ENCODE measurements around the gene ABLIM2. TPM values are rescaled to one million over a fixed set of nuclear protein-coding genes. Genes with fewer than 3 reads are reported as not detected.
A peak's percentile ranks its signal among the peaks of the same experiment; 100 is the strongest.

Gene ABLIM2
- total and polyA plus RNA-seq, 2 of the 13 experiments (the other 11 are each of a cell fraction or from before 2014, with no cell fraction given): 0.20 to 0.37 TPM

- TF ChIP-seq ZBED4 (CRISPR knock-in tag; IDR thresholded peaks at IDR 0.05; ENCODE audit: borderline replicate concordance) (0 out of 2 replicates have a peak, but pooled peaks have one; percentile 34), ZNF235 (CRISPR knock-in tag; IDR thresholded peaks at IDR 0.05; ENCODE audit: borderline replicate concordance) (no peak), MAX (IDR thresholded peaks at IDR 0.05) (peak; percentile 49; the same call in 1 of the 2 replicates), ZNF788 (CRISPR knock-in tag; IDR thresholded peaks at IDR 0.05; ENCODE audit: borderline replicate concordance) (no peak), ZNF572 (CRISPR knock-in tag; IDR thresholded peaks at IDR 0.05) (no peak), ZNF776 (CRISPR knock-in tag; IDR thresholded peaks at IDR 0.05) (peak; percentile 93; the same call in 1 of the 2 replicates), NR2F2 (IDR thresholded peaks at IDR 0.05; ENCODE audit: borderline replicate concordance, low read depth) (no peak), ADNP (CRISPR knock-in tag; IDR thresholded peaks at IDR 0.05) (0 out of 2 replicates have a peak, but pooled peaks have one; percentile 32), SALL1 (CRISPR knock-in tag; IDR thresholded peaks at IDR 0.05) (0 out of 2 replicates have a peak, but pooled peaks have one; percentile 10), RBFOX2 (IDR thresholded peaks at IDR 0.05; ENCODE audit: low read depth, low read length) (peak; percentile 72), ZNF761 (CRISPR knock-in tag; conservative IDR thresholded peaks at IDR 0.05) (no peak), ZNF839 (CRISPR knock-in tag; IDR thresholded peaks at IDR 0.05; ENCODE audit: borderline replicate concordance) (0 out of 2 replicates have a peak, but pooled peaks have one; percentile 25), CTCF (CRISPR knock-in tag; IDR thresholded peaks at IDR 0.05) (peak; percentile 22), POLR2AphosphoS5 (IDR thresholded peaks at IDR 0.05; ENCODE audit: low read depth, low read length) (peak; percentile 35; the same call in 1 of the 2 replicates), MAZ (IDR thresholded peaks at IDR 0.05; ENCODE audit: borderline replicate concordance, low read depth, low read length) (no peak), MAZ (CRISPR knock-in tag; IDR thresholded peaks at IDR 0.05; ENCODE audit: low read depth) (peak; percentile 67; the same call in 1 of the 2 replicates), CEBPB (IDR thresholded peaks at IDR 0.05; ENCODE audit: borderline replicate concordance, low read depth, low read length) (0 out of 2 replicates have a peak, but pooled peaks have one; percentile 25), ZNF687 (CRISPR knock-in tag; IDR thresholded peaks at IDR 0.05) (peak; percentile 19), ATRX (CRISPR knock-in tag; IDR thresholded peaks at IDR 0.05; ENCODE audit: borderline replicate concordance) (no peak), RFX3 (CRISPR knock-in tag; IDR thresholded peaks at IDR 0.05) (no peak)
Observed at GRCh38 chr4:8200302-8200975, 41.8 kb upstream of the ABLIM2 start (continued).

Data from HepG2 (cell line).